Embryonic facial prominence (tissue), 1 donor: ENCODE data around the gene TRIP10.
A peak's percentile ranks its signal among the peaks of the same experiment; 100 is the strongest.
"Not testable (repeated sequence)": the region's sequence is repeated elsewhere in the genome, so short reads cannot be mapped to it uniquely, and the experiment has no call there.

Experiments
- DNase-seq: peaks from one replicate; pipeline ENCODE4 v3.0.0-alpha.2; 2016; ENCODE audit errors: extremely low spot score

The TRIP10 gene

DNA sequence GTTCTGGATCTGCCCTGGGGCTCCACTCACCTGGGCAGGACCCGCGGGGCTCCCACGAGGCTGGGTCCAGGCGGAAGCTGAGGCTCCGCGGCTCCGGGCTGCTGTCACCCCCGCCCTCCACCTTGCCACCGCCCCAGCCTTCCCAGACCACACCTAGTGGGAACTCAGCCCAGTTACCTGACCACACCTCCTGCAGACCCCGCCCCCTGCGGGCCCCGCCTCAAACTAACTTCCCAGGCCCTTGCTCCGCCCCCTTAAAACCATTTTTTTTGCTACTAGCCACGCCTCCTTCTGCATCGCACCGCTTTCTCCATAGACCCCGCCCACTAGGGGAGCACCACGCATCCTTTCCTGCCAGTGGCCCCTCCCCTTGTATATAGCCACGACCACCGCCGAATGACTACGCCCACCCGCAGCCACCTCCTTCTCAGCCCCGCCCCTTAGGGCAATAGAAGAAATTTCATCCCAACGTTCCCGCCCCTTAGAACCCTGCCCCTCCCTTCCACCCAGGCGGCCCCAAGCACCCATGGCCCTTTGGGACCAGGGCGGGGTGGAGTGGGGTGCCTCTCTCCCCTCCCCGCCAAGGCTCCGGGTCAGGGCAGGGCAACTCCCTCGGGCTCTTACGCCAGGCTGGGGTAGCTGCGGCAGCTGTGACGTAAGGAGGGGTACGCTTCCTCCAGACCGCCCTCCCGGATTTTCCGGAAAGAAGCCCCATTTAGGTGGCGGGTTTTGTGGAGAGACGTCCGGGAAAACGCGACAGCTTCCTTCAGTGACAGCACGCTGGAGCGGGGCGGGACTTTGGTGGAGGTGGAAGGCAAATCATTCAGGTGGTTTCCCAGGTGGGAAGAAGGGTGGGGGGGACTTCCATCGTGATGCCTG, 28.1 kb downstream of the TRIP10 start, which contains the start of gene SH2D3A:
TSS of gene SH2D3A (minus strand) at position 79 of the 879 bp plus-strand sequence. CDS start 3,687 bp downstream, outside the sequence.
- DNase-seq: peak; percentile 48

DNA sequence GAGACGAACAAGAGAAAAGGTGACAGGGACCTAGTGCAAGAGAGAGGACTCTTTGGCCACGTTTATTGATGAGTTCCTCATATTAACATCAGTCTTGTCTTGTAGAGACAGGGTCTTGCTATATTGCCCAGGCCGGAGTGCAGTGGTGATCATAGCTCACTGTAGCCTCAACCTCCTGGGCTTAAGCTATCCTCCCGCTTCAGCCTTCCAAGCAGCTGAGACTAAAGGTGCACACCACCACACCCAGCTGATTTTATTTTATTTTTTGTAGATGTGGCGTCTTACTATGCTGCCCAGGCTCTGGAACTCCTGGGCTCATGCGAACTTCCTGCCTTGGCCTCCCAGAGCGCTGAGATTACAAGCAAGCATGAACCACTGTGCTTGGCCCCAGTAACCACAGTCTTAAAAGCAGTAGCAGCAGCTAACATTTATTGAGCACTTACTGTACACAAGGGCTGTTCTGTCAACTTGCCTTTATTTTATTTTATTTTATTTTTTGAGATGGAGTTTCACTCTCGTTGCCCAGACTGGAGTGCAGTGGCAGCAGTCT, 28.8 kb downstream of the TRIP10 start:
- no peak for DNase-seq

- no peak for DNase-seq
These were observed 29.6 kb downstream of the TRIP10 start for GRCh38 chr19:6769006-6769619.

- DNase-seq: not testable (repeated sequence)
These were observed 32.2 kb downstream of the TRIP10 start for GRCh38 chr19:6771648-6772027.

GRCh38 chr19:6772028-6772865, 32.8 kb downstream of the TRIP10 start, which contains the start of gene VAV1:
VAV1 (plus strand) TSS chr19:6772708; CDS start chr19:6772808, 100 bp downstream.
- DNase-seq: no peak

- no peak for DNase-seq
These were observed 33.4 kb downstream of the TRIP10 start for GRCh38 chr19:6772866-6773322.

GRCh38 chr19:6773323-6773931, 33.9 kb downstream of the TRIP10 start:
- DNase-seq: no peak

- no peak for DNase-seq
These were observed 35.6 kb downstream of the TRIP10 start for GRCh38 chr19:6774821-6775707.

GRCh38 chr19:6776045-6776444, 36.6 kb downstream of the TRIP10 start:
- DNase-seq: not testable (repeated sequence)

GRCh38 chr19:6776999-6777398, 37.5 kb downstream of the TRIP10 start:
- no peak for DNase-seq

DNA sequence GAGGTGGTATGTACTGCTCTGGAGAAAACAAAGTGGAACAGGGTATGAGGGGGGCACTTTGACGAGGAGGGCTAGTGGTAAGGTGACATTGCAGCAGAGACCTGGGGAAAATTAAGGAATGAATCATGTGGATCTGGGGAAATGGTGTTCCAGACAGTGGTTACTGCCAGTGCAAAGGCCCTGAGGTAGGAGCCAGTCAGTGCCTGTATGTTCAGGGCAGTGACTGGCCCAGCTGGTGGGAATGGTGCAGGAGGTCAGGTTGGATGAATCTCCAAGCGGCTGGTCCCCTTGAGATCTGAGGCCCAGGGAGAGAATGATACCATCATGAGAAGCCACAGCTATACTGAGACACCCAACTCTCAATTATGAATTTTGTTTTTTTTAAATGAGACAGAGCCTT, 38.0 kb downstream of the TRIP10 start:
- no peak for DNase-seq

DNA sequence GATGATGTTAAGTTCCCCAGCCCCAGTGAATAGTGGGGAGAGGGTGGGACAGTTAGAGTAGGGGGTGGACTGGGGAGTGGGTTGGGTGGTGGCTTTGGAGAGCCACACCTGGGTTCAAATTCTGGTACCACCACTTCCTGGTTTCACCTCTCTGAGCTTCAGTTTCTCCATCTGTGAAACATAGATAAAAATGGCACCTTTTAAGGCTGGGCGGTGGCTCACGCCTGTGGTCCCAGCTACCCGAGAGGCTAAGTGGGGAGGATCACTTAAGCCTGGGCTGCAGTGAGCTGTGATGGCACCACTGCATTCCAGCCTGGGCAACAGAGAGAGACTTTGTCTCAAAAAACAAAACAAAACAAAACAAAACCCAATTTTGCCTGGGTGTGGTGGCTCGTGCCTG, 38.9 kb downstream of the TRIP10 start:
- no peak for DNase-seq

DNA sequence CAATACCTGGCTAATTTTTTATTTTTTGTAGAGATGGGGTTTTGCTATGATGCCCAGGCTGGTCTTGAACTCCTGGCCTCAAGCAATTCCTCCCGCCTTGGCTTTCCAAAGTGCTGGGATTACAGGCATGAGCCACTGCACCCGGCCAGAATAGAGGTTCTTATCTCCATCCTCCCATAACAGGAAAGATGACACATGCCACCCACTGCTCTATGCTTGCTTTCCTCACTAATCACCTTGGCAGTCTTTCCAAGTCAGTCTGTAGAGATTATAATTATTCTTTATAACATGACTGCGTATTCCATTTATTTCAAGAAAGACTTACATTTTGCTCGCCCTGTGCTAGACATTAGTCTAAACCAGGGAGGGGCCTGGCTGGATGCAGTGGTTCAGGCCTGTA, 39.7 kb downstream of the TRIP10 start:
- no peak for DNase-seq

- no peak for DNase-seq
These were observed 47.9 kb downstream of the TRIP10 start for GRCh38 chr19:6787393-6787792.

DNA sequence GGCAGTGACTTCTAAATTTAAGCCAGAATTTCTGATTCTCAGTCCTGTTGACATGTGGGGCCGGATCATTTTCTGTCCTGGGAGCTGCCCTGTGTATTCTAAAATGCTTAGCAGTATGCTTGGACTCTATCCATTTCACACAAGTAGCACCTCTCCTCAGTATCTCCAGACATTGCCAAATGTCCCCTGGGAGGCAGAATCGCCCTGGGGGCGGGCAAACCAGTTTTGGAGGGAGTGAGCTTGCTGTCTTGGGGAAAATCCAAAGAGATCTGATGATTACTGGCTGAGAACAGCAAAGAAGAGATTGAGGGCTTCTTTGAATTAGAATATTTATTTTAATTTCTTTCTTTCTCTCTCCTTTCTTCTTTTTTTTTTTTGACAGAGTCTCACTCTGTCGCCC, 49.4 kb downstream of the TRIP10 start:
- DNase-seq: no peak

GRCh38 chr19:6790194-6791128, 51.0 kb downstream of the TRIP10 start:
- no peak for DNase-seq

GRCh38 chr19:6791237-6791636, 51.8 kb downstream of the TRIP10 start:
- no peak for DNase-seq

- DNase-seq: no peak
These were observed 53.9 kb downstream of the TRIP10 start for GRCh38 chr19:6793411-6793810.

DNA sequence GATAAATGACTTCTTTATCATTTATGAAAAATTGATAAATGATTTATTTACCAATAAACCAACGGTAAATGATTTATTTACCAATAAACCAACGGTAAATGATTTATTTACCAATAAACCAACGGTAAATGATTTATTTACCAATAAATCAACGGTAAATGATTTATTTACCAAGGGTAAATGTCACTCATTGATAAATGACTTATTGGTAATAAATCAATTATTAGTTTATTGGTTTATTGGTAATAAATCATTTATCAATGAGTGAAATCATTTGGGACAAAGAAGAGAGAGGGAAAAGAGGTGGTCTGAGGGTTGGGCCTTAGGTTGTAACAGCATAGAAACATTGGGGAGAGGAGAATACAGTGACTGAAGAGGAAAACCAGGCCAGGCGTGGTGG, 54.5 kb downstream of the TRIP10 start:
- DNase-seq: no peak
